Trophoblast cell (in vitro differentiated cells and primary cell): ENCODE measurements around the gene NBAS.
"Not testable (repeated sequence)": the region's sequence is repeated elsewhere in the genome, so short reads cannot be mapped to it uniquely, and the experiment has no call there.

Source experiments
- DNase-seq, 2 donors: peaks; one replicate each; pipeline ENCODE4 v3.0.0-alpha.2; 2016
- H2AFZ ChIP-seq: 2 replicates; pipeline ENCODE4 v1.6.1; 2013; ENCODE audit warnings: low read length, moderate library complexity, mild to moderate bottlenecking; ENCODE audit not compliant: insufficient read depth, poor library complexity
- H2AK5ac ChIP-seq: 2 replicates; pipeline ENCODE4 v1.6.1; 2013; ENCODE audit warnings: mild to moderate bottlenecking, low read length
- H2BK120ac ChIP-seq: 2 replicates; pipeline ENCODE4 v1.6.1; 2013; ENCODE audit warnings: low read length, mild to moderate bottlenecking, moderate library complexity; ENCODE audit not compliant: insufficient read depth, poor library complexity
- H2BK12ac ChIP-seq: 2 replicates; pipeline ENCODE4 v1.6.1; 2013; ENCODE audit warnings: mild to moderate bottlenecking, low read length, moderate library complexity
- H2BK5ac ChIP-seq: 2 replicates; pipeline ENCODE4 v1.6.1; 2013; ENCODE audit warnings: low read length, low read depth, moderate library complexity, mild to moderate bottlenecking; ENCODE audit not compliant: poor library complexity
- H3K14ac ChIP-seq: 2 replicates; pipeline ENCODE4 v1.6.1; 2013; ENCODE audit warnings: mild to moderate bottlenecking, low read length
- H3K18ac ChIP-seq: 2 replicates; pipeline ENCODE4 v1.6.1; 2013; ENCODE audit warnings: mild to moderate bottlenecking, low read length
- H3K23ac ChIP-seq: 2 replicates; pipeline ENCODE4 v1.6.1; 2013; ENCODE audit warnings: low read length
- H3K27ac ChIP-seq: 2 replicates; pipeline ENCODE4 v1.5.1; 2013; ENCODE audit warnings: low read depth, mild to moderate bottlenecking, inconsistent platforms, low read length, moderate library complexity
- H3K27me3 ChIP-seq: 2 replicates; pipeline ENCODE4 v1.6.1; 2013; ENCODE audit warnings: inconsistent platforms, mild to moderate bottlenecking, low read length, moderate library complexity; ENCODE audit not compliant: insufficient read depth
- H3K36me3 ChIP-seq, 2 experiments: 1 replicate in 1 of 2; 2 replicates in 1 of 2; pipeline ENCODE4 v1.6.1; 2013; ENCODE audit warnings: low read length in 2 of 2, mild to moderate bottlenecking in 2 of 2, moderate library complexity in 1 of 2; ENCODE audit not compliant: insufficient read depth in 2 of 2, control insufficient read depth in 1 of 2
- H3K4ac ChIP-seq: 2 replicates; pipeline ENCODE4 v1.6.1; 2013; ENCODE audit warnings: low read depth, mild to moderate bottlenecking, low read length, moderate library complexity
- H3K4me1 ChIP-seq, 2 experiments: 1 replicate in 1 of 2; 2 replicates in 1 of 2; pipeline ENCODE4 v1.6.1; 2013; ENCODE audit warnings: low read length in 2 of 2, mild to moderate bottlenecking in 2 of 2, moderate library complexity in 1 of 2; ENCODE audit not compliant: insufficient read depth in 2 of 2, control insufficient read depth in 1 of 2
- H3K4me2 ChIP-seq: 2 replicates; pipeline ENCODE4 v1.6.1; 2013; ENCODE audit warnings: inconsistent platforms, mild to moderate bottlenecking, low read length, moderate library complexity
- H3K4me3 ChIP-seq: 2 replicates; pipeline ENCODE4 v1.5.1; 2013; ENCODE audit warnings: mild to moderate bottlenecking, low read depth, low read length, inconsistent platforms
- H3K79me1 ChIP-seq: one replicate; pipeline ENCODE4 v1.6.1; 2013; ENCODE audit warnings: low read length
- H3K79me2 ChIP-seq: 2 replicates; pipeline ENCODE4 v1.6.1; 2013; ENCODE audit warnings: low read length, mild to moderate bottlenecking; ENCODE audit not compliant: control insufficient read depth, insufficient read depth, poor library complexity
- H3K9ac ChIP-seq: 2 replicates; pipeline ENCODE4 v1.6.1; 2013; ENCODE audit warnings: mild to moderate bottlenecking, low read length
- H3K9me3 ChIP-seq: 2 replicates; pipeline ENCODE4 v1.6.1; 2013; ENCODE audit warnings: low read depth, mild to moderate bottlenecking, control low read depth, inconsistent platforms, low read length; ENCODE audit not compliant: insufficient read depth
- H4K12ac ChIP-seq: 2 replicates; pipeline ENCODE4 v1.6.1; 2013; ENCODE audit warnings: low read depth, mild to moderate bottlenecking, low read length, moderate library complexity
- H4K8ac ChIP-seq: 2 replicates; pipeline ENCODE4 v1.6.1; 2013; ENCODE audit warnings: low read depth, mild to moderate bottlenecking, low read length, moderate library complexity
- H4K91ac ChIP-seq: one replicate; pipeline ENCODE4 v1.6.1; 2013; ENCODE audit warnings: low read depth, mild to moderate bottlenecking, low read length, moderate library complexity
- WGBS: extraction: QIAGEN DNeasy Blood & Tissue Kit; methylation state at CpG from one replicate; pipeline ENCODE4 v1.1.7; 2013; ENCODE audit warnings: missing lambda C conversion rate; ENCODE audit not compliant: insufficient read length, insufficient coverage; ENCODE audit errors: extremely low coverage; 5-methylcytosine and 5-hydroxymethylcytosine counted together

Gene NBAS

DNA sequence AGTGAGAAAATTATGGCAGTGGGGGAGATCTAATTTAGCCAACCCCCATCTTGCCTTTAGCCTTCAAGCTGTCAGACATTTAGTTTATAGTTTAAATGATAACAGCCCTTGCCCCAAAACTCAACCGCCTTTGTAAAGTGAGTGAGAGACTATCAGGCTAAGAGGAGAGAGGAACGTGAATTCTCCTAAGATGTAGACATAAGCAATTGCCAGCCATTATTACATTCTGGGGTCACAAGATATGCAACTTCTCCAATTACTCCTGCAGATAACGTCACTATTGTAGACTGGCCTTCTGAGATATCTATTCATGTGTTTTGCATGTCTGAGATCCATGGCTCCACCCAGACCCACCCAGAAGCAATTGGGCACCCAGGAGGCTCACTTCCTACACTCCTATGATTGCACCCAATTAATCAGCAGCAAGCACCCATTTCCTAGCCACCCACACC is 307.3 kb downstream of the NBAS start:
- no peak overlapping the region for H3K18ac ChIP-seq
- no peaks in the 10 kb centered on the region for H3K79me1 ChIP-seq
- no peak overlapping the region for H2BK120ac ChIP-seq
- no CpG with 5 or more reads among the region's 3 CpGs for WGBS
- H3K4me1 ChIP-seq: no peaks in the 10 kb centered on the region
- no peak overlapping the region for H2BK12ac ChIP-seq
- H2AFZ ChIP-seq: no peak overlapping the region
- H3K4me3 ChIP-seq: no peak overlapping the region
- H3K27me3 ChIP-seq: no peaks in the 10 kb centered on the region
- H4K12ac ChIP-seq: no peak overlapping the region
- DNase-seq: no peak
- no peak overlapping the region for H4K8ac ChIP-seq
- no peak overlapping the region for H3K14ac ChIP-seq
- no peaks in the 10 kb centered on the region for H3K9me3 ChIP-seq
- no peak overlapping the region for H3K27ac ChIP-seq
- H3K36me3 ChIP-seq: no peaks in the 10 kb centered on the region
- no peak overlapping the region for H3K4ac ChIP-seq
- H3K4me2 ChIP-seq: no peak overlapping the region
- H2AK5ac ChIP-seq: no peak overlapping the region
- no peak overlapping the region for H2BK5ac ChIP-seq
- H3K23ac ChIP-seq: no peak overlapping the region
- no peaks in the 10 kb centered on the region for H3K79me2 ChIP-seq
- no peak overlapping the region for H3K9ac ChIP-seq
- H4K91ac ChIP-seq: no peak overlapping the region

DNA sequence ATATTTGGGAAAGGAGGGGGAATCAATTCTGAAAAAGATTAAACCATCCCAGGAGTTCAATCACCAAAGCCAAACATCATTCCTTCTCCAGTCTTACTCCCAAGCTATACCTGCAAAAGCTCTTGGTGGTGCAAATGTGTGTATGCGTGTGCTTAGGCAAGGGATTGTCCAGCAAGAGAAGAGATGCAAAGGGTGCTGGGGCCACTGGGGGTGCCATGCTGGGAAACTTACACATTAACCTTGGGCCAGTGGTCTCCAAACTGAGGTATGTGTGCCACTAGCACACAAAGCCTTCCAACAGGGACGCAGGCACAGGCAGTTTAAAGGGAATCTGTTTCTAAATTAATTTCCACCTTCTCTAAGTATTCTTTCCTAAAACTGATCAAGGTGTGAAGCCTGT is 307.9 kb downstream of the NBAS start:
- no peaks in the 10 kb centered on the region for H3K27me3 ChIP-seq
- H2AFZ ChIP-seq: no peak overlapping the region
- no peaks in the 10 kb centered on the region for H3K79me2 ChIP-seq
- H2AK5ac ChIP-seq: no peak overlapping the region
- H4K8ac ChIP-seq: no peak overlapping the region
- H3K4ac ChIP-seq: no peak overlapping the region
- no peak overlapping the region for H3K4me3 ChIP-seq
- H2BK5ac ChIP-seq: no peak overlapping the region
- no peaks in the 10 kb centered on the region for H3K36me3 ChIP-seq
- no peak overlapping the region for H3K4me2 ChIP-seq
- H3K14ac ChIP-seq: no peak overlapping the region
- H3K9ac ChIP-seq: no peak overlapping the region
- no peaks in the 10 kb centered on the region for H3K9me3 ChIP-seq
- H3K4me1 ChIP-seq: no peaks in the 10 kb centered on the region
- no peak overlapping the region for H4K91ac ChIP-seq
- no peak overlapping the region for H3K23ac ChIP-seq
- WGBS: no CpG with 5 or more reads among the region's 2 CpGs
- no peak overlapping the region for H3K18ac ChIP-seq
- H3K79me1 ChIP-seq: no peaks in the 10 kb centered on the region
- no peak for DNase-seq
- no peak overlapping the region for H2BK120ac ChIP-seq
- H4K12ac ChIP-seq: no peak overlapping the region
- no peak overlapping the region for H3K27ac ChIP-seq
- H2BK12ac ChIP-seq: no peak overlapping the region

DNA sequence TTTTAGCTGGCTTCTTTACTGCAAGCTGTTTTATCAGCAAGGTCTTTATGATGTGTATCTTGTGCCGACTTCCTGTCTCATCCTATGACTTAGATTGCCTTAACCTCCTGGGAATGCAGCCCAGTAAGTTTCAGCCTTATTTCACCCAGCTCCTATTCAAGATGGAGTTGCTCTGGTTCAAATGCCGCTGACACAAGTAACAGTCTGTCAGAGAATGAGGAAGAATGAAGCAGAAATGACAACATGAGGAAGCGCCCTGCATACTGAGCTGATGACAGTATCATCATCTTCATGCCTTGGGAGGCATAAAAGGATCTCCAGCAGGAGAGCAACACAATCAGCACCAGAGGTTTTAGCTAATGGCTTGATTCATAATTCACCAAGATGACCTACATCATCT is 309.4 kb downstream of the NBAS start:
- Histone ChIP-seq H4K12ac (no peak overlapping the region), H2AK5ac (no peak overlapping the region), H4K8ac (no peak overlapping the region), H3K79me2 (no peaks in the 10 kb centered on the region), H2BK120ac (no peak overlapping the region), H3K9me3 (no peaks in the 10 kb centered on the region), H3K4me1 (no peaks in the 10 kb centered on the region), H3K14ac (no peak overlapping the region), H3K36me3 (no peaks in the 10 kb centered on the region), H2BK12ac (no peak overlapping the region), H3K4me2 (no peak overlapping the region), H3K27ac (no peak overlapping the region), H2AFZ (no peak overlapping the region), H3K9ac (no peak overlapping the region), H3K23ac (peak overlapping the region; percentile 13), H3K18ac (no peak overlapping the region), H3K4ac (no peak overlapping the region), H3K79me1 (no peaks in the 10 kb centered on the region), H3K4me3 (no peak overlapping the region), H4K91ac (no peak overlapping the region), H3K27me3 (no peaks in the 10 kb centered on the region), H2BK5ac (no peak overlapping the region)
- WGBS: no CpG with 5 or more reads among the region's 3 CpGs
- DNase-seq: peak; percentile 73 to 88

DNA sequence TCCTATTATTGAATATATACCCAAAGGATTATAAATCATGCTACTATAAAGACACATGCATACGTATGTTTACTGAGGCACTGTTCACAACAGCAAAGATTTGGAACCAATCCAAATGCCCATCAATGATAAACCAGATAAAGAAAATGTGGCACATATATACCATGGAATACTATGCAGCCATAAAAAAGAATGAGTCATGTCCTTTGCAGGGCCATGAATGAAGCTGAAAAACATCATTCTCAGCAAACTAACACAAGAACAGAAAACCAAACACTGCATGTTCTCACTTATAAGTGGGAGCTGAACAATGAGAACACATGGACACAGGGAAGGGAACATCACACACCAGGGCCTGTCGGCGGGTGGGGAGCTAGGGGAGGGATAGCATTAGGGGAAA is 310.2 kb downstream of the NBAS start:
- H4K8ac ChIP-seq, H4K91ac ChIP-seq, H2BK12ac ChIP-seq, H2AFZ ChIP-seq, H3K18ac ChIP-seq, H4K12ac ChIP-seq, H3K27me3 ChIP-seq, H3K9me3 ChIP-seq, H3K23ac ChIP-seq, H3K36me3 ChIP-seq, H3K79me1 ChIP-seq, H2AK5ac ChIP-seq, DNase-seq, H2BK120ac ChIP-seq, H3K4ac ChIP-seq, H3K79me2 ChIP-seq, H3K4me3 ChIP-seq, H3K4me1 ChIP-seq, H3K14ac ChIP-seq, H2BK5ac ChIP-seq, H3K9ac ChIP-seq, H3K4me2 ChIP-seq, H3K27ac ChIP-seq: not testable (repeated sequence)
- no CpG with 5 or more reads among the region's 3 CpGs for WGBS
